Endothelial cell of umbilical vein (primary cell): Measurements from ENCODE around the gene STAB2.

ENCODE experiments used
- JUN ChIP-seq: IDR thresholded peaks from 2 replicates; pipeline ENCODE4 v1.6.1; 2011; ENCODE audit warnings: borderline replicate concordance, low read depth; ENCODE audit not compliant: insufficient read length, insufficient read depth
- MYC ChIP-seq: IDR thresholded peaks from one replicate; pipeline ENCODE4 v1.6.1; 2011; ENCODE audit warnings: mild to moderate bottlenecking, low read depth, low read length
- POLR2A ChIP-seq: IDR thresholded peaks from 2 replicates; pipeline ENCODE4 v1.6.1; 2012; ENCODE audit warnings: low read depth, mild to moderate bottlenecking, control low read depth, low read length
- TF ChIP-seq, protein P1 (sequence below), 2 donors: IDR thresholded peaks; 1 replicate in 1 of 2; 2 replicates in 1 of 2; pipeline ENCODE4 v1.5.1; 2011; ENCODE audit warnings: low read length in 2 of 2, mild to moderate bottlenecking in 2 of 2, moderate library complexity in 2 of 2, control low read depth in 1 of 2, inconsistent platforms in 1 of 2, low read depth in 1 of 2; ENCODE audit not compliant: insufficient read depth in 1 of 2; ENCODE audit errors: extremely low read depth in 1 of 2

- TF ChIP-seq POLR2A (no peak), MYC (no peak), JUN (no peak)
- TF ChIP-seq, protein P1, sequence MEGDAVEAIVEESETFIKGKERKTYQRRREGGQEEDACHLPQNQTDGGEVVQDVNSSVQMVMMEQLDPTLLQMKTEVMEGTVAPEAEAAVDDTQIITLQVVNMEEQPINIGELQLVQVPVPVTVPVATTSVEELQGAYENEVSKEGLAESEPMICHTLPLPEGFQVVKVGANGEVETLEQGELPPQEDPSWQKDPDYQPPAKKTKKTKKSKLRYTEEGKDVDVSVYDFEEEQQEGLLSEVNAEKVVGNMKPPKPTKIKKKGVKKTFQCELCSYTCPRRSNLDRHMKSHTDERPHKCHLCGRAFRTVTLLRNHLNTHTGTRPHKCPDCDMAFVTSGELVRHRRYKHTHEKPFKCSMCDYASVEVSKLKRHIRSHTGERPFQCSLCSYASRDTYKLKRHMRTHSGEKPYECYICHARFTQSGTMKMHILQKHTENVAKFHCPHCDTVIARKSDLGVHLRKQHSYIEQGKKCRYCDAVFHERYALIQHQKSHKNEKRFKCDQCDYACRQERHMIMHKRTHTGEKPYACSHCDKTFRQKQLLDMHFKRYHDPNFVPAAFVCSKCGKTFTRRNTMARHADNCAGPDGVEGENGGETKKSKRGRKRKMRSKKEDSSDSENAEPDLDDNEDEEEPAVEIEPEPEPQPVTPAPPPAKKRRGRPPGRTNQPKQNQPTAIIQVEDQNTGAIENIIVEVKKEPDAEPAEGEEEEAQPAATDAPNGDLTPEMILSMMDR (IDR thresholded peaks at IDR 0.05; ENCODE audit: extremely low read depth in 1 of 2, insufficient read depth in 1 of 2, low read depth in 1 of 2, low read length in 2 of 2): no peak
Observed at GRCh38 chr12:103798586-103798985, 211.5 kb downstream of the STAB2 start.
